SJCRH30 (cell line): Measurements from ENCODE around the gene POLRMT. TPM values are rescaled to one million over a fixed set of nuclear protein-coding genes. Genes with fewer than 3 reads are reported as not detected.
"Not testable (repeated sequence)": the region's sequence is repeated elsewhere in the genome, so short reads cannot be mapped to it uniquely, and the experiment has no call there.

Source experiments
- DNase-seq, 2 experiments: peaks; one replicate each; pipeline ENCODE4 v3.0.0-alpha.2; 2015 to 2020
- H3K27ac ChIP-seq: fragments of 250-450 bp; sonication (Bioruptor Pico); 2 replicates; pipeline ENCODE4 v1.5.1; 2020; ENCODE audit warnings: mild to moderate bottlenecking, moderate library complexity
- H3K27me3 ChIP-seq: fragments of 250-450 bp; sonication (Bioruptor Pico); 2 replicates; pipeline ENCODE4 v1.5.1; 2020; ENCODE audit warnings: mild to moderate bottlenecking, moderate library complexity
- H3K36me3 ChIP-seq: fragments of 250-450 bp; sonication (Bioruptor Pico); 2 replicates; pipeline ENCODE4 v1.5.1; 2020; ENCODE audit warnings: mild to moderate bottlenecking, moderate library complexity
- H3K4me1 ChIP-seq: fragments of 250-450 bp; sonication (Bioruptor Pico); 2 replicates; pipeline ENCODE4 v1.5.1; 2020; ENCODE audit warnings: mild to moderate bottlenecking, moderate library complexity
- H3K4me3 ChIP-seq: fragments of 250-450 bp; sonication (Bioruptor Pico); 2 replicates; pipeline ENCODE4 v1.5.1; 2020; ENCODE audit warnings: mild to moderate bottlenecking, moderate library complexity
- H3K9me3 ChIP-seq: fragments of 250-450 bp; sonication (Bioruptor Pico); replicated peaks from 2 replicates; pipeline ENCODE4 v1.5.1; 2020; ENCODE audit warnings: mild to moderate bottlenecking, moderate library complexity
- total RNA-seq: library from RNA; depleted of rRNA; stranded (reverse); fragments of >200 nt; shearing (Covaris generic); gene quantifications from 2 replicates; pipeline ENCODE4 v1.2.3, GENCODE V29; 2014

POLRMT gene
- total RNA-seq, 1 experiment from 2014 or later: 29.6 TPM

DNA sequence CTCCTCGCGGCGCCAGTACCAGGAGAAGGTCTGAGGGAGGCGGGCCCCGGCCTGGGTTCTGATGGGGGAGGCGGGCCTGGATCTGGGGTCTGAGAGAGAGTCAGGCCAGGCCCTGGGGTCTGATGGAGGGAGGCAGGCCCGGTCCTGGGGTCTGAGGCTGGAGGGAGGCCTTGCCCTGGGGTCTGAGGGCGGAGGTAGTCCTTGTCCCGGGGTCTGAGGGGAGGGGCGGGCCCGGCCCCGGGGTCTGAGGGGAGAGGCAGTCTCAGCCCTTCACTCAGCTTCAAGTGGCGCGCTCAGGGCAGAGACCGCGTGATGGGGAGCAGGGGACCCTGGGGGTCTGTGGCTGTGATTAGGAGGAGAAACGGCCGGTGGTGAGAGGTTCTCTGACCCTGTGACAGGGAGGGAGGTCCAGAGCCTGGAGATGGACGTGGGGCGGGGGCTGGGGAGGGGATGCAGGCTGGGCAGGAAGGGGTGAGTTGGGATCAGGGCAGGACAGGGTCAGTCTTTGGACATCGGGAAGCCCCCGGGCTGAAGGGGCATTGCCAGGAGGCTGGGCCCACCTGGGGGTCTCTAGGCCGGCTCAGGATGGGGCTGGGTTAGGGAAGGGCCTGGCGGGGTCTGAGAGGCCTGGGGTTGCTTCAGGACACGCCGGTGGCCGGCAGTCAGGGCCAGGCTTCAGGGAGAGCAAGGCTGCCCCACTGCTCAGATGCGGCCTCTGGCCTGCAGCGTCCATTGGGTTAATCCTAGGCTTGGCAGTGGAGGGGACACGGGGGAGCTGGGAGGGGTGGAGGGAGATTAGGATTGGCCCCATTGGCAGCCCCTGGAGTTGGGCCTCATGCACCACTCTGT is 25.0 kb downstream of the POLRMT start:
- DNase-seq: no peak
- no peaks in the 10 kb centered on the region for H3K9me3 ChIP-seq
- H3K27ac ChIP-seq: peak overlapping the region; percentile 42
- H3K4me3 ChIP-seq: no peak overlapping the region
- peaks cover 22% of the 10 kb centered on the region for H3K4me1 ChIP-seq
- H3K27me3 ChIP-seq: no peaks in the 10 kb centered on the region
- H3K36me3 ChIP-seq: no peaks in the 10 kb centered on the region

DNA sequence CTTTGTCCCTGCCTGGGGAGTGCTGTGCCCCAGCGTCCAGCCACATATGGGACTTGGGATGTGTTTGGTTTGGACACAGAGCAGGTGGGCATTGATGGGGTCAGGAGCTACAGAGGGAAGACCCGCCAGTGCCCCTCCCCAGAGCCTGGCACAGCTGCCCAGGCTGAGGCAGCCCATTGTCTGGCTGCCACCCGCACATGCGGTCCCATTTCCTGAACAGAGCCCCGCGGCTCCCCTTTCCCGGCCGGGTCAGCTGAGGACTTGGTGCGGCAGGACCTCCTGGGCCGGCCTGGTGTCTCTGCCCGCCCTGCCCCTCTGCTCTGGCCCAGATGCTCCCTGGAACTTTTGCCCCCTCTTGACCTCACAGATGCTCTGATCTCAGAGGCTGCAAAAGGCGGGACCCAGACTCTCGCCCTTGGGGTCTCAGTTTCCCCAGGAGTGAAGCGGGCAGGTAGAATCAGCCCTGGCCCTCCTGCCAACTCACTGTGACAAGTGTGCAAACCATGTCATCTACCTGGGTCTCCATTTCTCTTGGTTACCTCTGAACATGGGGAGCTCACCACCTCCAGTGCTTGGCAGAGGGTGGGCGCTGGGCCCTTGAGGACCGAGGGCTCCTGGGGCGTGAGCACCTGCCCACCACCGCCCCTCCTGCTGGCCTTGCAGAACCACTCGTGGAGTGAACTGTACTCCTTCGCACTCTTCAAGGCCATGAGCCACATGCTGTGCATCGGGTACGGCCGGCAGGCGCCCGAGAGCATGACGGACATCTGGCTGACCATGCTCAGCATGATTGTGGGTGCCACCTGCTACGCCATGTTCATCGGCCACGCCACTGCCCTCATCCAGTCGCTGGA is 25.8 kb downstream of the POLRMT start:
- DNase-seq: no peak
- Histone ChIP-seq H3K27ac (no peak overlapping the region), H3K4me1 (peaks cover 22% of the 10 kb centered on the region), H3K27me3 (no peaks in the 10 kb centered on the region), H3K4me3 (no peak overlapping the region), H3K9me3 (no peaks in the 10 kb centered on the region), H3K36me3 (no peaks in the 10 kb centered on the region)

DNA sequence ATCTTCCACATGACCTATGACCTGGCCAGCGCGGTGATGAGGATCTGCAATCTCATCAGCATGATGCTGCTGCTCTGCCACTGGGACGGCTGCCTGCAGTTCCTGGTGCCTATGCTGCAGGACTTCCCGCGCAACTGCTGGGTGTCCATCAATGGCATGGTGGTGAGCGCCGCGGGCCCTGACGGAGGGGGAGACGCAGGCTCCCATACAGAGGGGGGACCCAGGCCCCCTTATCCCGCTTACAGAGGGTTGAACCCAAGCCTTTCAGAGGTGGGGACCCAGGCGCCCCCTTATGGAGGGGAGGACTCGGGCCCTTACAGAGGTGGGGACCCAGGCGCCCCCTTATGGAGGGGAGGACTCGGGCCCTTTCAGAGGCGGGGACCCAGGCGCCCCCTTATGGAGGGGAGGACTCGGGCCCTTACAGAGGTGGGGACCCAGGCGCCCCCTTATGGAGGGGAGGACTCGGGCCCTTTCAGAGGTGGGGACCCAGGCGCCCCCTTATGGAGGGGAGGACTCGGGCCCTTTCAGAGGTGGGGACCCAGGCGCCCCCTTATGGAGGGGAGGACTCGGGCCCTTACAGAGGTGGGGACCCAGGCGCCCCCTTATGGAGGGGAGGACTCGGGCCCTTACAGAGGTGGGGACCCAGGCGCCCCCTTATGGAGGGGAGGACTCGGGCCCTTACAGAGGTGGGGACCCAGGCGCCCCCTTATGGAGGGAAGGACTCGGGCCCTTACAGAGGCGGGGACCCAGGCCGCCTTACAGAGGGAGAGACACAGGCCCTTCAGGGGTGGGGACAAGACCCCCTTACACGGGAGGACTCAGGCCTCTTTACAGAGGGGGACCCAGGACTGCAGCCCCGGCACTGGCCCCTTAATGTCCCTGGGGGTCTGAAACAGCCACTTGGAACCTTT is 28.0 kb downstream of the POLRMT start:
- H3K27me3 ChIP-seq, H3K27ac ChIP-seq, H3K36me3 ChIP-seq, H3K9me3 ChIP-seq, H3K4me3 ChIP-seq, DNase-seq: not testable (repeated sequence)
- peaks cover 22% of the 10 kb centered on the region for H3K4me1 ChIP-seq

DNA sequence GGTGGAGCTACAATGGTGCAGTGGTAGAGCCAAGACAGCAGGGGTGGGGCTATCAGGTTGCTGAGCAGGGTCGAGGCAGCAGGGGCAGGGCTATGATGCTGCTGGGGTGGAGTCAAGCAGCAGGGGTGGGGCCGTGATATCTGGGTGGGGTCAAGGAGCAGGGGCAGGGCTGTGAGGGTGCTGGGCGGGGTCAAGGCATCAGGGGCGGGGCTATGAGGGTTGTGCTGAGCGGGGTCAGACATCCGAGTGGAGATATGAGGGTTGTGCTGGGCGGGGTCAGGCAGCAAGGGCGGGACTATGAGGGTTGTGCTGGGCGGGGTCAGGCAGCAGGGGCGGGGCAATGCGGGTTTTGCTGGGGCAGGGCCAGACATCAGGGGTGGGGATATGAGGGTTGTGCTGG is 29.0 kb downstream of the POLRMT start:
- Histone ChIP-seq H3K36me3 (no peaks in the 10 kb centered on the region), H3K27ac (no peak overlapping the region), H3K4me3 (no peak overlapping the region), H3K4me1 (peaks cover 13% of the 10 kb centered on the region), H3K27me3 (no peaks in the 10 kb centered on the region), H3K9me3 (no peaks in the 10 kb centered on the region)
- peak in 1 of 2 experiments; percentile 30 for DNase-seq

DNA sequence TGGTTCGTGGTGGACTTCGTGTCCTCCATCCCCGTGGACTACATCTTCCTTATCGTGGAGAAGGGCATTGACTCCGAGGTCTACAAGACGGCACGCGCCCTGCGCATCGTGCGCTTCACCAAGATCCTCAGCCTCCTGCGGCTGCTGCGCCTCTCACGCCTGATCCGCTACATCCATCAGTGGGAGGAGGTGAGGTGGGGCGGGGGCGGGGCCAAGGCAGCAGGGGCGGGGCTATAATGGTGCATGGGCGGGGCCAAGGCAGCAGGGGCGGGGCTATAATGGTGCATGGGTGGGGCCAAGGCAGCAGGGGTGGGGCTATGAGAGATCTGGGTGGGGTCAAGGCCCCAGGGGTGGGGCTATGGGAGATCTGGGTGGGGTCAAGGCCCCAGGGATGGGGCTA is 29.6 kb downstream of the POLRMT start:
- not testable (repeated sequence) for DNase-seq, H3K36me3 ChIP-seq, H3K4me3 ChIP-seq, H3K27ac ChIP-seq, H3K4me1 ChIP-seq, H3K9me3 ChIP-seq, H3K27me3 ChIP-seq

DNA sequence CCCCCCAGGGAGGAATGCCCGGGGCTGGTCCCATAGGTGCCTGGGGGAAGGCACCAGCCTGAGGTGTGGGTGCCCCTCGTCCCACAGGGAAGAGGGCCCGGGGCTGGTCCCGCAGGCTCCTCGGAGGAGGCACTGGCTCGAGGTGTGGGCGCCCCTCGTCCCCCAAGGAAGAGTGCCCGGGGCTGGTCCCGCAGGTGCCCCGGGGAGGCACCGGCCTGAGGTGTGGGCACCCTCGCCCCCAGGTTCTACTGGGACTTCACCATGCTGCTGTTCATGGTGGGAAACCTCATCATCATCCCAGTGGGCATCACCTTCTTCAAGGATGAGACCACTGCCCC is 30.1 kb downstream of the POLRMT start:
- H3K27me3 ChIP-seq, H3K4me1 ChIP-seq, H3K36me3 ChIP-seq, DNase-seq, H3K4me3 ChIP-seq, H3K27ac ChIP-seq, H3K9me3 ChIP-seq: not testable (repeated sequence)

DNA sequence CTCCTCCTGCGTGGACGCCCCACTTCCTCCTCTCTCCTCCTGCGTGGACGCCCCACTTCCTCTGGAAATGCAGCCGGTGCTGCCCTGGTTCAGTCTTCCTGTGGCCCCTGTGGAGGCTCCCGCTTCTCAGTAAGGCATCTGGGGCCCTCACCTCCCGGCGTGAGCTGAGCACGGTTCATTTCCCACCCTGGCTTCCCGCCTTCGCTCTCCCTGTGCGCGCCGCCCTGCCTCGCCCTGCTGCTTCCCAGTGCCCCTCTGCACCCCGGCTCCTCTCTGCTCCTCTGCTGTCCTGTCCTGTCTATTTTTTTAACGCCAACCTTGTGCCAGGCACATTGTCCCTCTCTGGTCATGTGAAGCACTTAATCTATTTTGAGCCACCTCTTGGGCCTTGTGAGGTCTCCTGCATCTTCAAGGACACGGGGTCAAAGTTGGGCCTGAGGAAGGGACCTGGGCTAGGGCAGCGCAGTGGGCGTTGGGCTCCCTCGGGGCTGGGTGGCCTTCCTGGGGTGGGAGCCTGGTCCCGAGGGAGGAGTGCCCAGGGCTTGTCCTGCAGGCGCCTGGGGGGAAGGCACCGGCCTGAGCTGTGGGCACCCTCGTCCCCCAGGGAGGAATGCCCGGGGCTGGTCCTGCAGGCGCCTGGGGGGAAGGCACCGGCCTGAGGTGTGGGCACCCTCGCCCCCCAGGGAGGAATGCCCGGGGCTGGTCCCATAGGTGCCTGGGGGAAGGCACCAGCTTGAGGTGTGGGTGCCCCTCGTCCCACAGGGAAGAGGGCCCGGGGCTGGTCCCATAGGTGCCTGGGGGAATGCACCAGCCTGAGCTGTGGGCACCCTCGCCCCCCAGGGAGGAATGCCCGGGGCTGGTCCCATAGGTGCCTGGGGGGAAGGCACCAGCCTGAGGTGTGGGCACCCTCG is 30.7 kb downstream of the POLRMT start:
- no peak for DNase-seq
- no peaks in the 10 kb centered on the region for H3K27me3 ChIP-seq
- no peaks in the 10 kb centered on the region for H3K9me3 ChIP-seq
- H3K27ac ChIP-seq: no peak overlapping the region
- H3K36me3 ChIP-seq: no peaks in the 10 kb centered on the region
- no peaks in the 10 kb centered on the region for H3K4me1 ChIP-seq
- no peak overlapping the region for H3K4me3 ChIP-seq

DNA sequence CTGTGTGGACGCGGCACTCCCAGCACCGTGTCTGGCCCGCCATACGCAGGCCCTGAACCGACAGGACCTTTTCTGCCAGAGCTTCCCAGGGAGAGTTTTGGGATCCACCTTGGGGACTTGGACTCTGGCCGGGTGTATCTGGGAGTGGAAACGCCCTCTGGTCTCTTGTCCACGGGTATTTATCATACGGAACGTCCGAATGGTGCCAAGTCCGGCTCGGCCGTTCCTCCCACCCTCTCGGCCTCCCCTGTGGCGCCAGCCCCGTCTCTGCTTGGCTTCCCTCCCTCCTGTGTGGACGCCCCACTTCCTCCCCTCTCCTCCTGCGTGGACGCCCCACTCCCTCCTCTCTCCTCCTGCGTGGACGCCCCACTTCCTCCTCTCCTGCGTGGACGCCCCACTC is 31.5 kb downstream of the POLRMT start:
- Histone ChIP-seq H3K9me3 (no peaks in the 10 kb centered on the region), H3K4me1 (no peaks in the 10 kb centered on the region; the same call in 1 of the 2 replicates), H3K27me3 (peaks cover 4% of the 10 kb centered on the region; the same call in 1 of the 2 replicates), H3K36me3 (no peaks in the 10 kb centered on the region), H3K27ac (no peak overlapping the region), H3K4me3 (no peak overlapping the region)
- no peak for DNase-seq

DNA sequence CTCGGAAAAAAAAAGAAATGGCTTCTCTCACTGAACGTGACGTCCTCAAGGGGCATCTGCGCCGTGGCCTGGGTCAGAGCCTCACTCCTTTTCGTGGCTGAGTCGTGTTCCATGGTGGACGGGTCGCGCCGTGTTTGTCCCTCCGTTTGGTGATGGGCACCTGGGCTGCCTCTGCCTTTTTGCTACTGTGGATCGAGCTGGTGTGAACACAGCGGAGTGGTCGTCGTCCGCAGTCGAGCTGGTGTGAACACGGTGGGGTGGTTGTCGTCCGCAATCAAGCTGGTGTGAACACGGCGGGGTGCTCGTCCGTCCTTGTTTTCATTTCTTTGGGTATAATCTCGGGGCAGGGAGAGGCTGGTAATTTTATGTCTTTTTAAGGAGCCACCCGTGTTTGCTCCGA is 32.0 kb downstream of the POLRMT start:
- H3K27ac ChIP-seq: no peak overlapping the region
- no peak overlapping the region for H3K4me3 ChIP-seq
- DNase-seq: no peak
- no peaks in the 10 kb centered on the region for H3K36me3 ChIP-seq
- H3K27me3 ChIP-seq: peaks cover 8% of the 10 kb centered on the region; the same call in 1 of the 2 replicates
- H3K9me3 ChIP-seq: no peaks in the 10 kb centered on the region
- H3K4me1 ChIP-seq: peaks cover 3% of the 10 kb centered on the region

DNA sequence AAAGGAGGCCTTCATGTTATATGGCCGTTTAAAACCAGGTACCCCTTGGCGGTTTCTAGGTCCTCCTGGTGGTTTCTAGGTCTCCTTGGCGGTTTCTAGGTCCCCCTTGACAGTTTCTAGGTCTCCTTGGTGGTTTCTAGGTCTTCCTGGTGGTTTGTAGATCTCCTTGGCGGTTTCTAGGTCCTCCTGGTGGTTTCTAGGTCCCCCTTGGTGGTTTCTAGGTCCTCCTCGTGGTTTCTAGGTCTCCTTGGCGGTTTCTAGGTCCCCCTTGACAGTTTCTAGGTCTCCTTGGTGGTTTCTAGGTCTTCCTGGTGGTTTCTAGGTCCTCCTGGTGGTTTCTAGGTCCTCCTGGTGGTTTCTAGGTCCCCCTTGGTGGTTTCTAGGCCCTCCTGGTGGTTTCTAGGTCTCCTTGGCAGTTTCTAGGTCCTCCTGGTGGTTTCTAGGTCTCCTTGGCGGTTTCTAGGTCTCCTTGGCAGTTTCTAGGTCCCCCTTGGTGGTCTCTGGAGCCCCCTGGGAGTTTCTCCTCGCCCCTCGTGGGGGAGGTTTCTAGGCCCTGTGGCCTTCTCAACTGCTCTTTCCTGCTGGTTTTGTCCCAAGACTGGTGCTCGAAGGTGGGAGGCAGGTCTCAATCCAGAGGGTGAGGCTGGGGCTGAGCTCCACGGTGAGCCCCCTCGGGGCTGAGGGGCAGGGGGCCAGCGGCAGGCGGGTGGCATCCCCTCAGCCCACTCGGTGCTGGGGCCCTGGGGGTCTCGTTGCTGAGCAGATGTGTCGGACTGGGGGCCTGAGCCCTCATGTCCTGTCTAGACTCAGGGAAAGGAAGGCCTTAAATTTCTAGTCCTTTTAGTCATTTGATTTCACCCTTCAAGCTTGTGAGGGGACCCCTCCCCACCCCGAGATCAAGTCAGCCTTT is 35.7 kb downstream of the POLRMT start:
- Histone ChIP-seq H3K9me3 (no peaks in the 10 kb centered on the region), H3K27me3 (peaks cover 11% of the 10 kb centered on the region; the same call in 1 of the 2 replicates), H3K4me1 (peaks cover 12% of the 10 kb centered on the region), H3K27ac (no peak overlapping the region), H3K4me3 (no peak overlapping the region), H3K36me3 (no peaks in the 10 kb centered on the region)
- no peak for DNase-seq

DNA sequence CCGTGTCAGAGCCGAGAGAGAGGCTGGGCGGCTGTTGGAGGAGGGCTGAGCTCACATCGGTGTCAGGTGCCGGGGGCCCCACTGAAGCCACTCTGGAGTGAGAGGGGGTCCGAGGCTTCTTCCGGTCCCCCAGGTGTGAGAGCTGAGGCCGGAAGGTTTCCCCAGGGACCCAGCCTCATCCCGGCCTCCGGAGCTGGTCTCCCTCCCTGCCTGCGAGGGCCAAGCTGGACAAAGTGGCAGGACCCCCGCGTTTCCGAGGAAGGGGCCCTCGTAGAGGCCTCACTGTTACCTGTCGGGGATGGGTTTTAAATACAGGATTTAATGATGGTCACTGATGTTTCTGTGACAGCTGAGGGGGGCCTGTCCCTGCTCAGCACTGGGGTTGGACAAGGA is 37.1 kb downstream of the POLRMT start:
- no peaks in the 10 kb centered on the region for H3K9me3 ChIP-seq
- no peak overlapping the region for H3K27ac ChIP-seq
- no peak for DNase-seq
- H3K4me1 ChIP-seq: peaks cover 12% of the 10 kb centered on the region
- H3K27me3 ChIP-seq: peaks cover 11% of the 10 kb centered on the region; the same call in 1 of the 2 replicates
- H3K4me3 ChIP-seq: no peak overlapping the region
- H3K36me3 ChIP-seq: no peaks in the 10 kb centered on the region

DNA sequence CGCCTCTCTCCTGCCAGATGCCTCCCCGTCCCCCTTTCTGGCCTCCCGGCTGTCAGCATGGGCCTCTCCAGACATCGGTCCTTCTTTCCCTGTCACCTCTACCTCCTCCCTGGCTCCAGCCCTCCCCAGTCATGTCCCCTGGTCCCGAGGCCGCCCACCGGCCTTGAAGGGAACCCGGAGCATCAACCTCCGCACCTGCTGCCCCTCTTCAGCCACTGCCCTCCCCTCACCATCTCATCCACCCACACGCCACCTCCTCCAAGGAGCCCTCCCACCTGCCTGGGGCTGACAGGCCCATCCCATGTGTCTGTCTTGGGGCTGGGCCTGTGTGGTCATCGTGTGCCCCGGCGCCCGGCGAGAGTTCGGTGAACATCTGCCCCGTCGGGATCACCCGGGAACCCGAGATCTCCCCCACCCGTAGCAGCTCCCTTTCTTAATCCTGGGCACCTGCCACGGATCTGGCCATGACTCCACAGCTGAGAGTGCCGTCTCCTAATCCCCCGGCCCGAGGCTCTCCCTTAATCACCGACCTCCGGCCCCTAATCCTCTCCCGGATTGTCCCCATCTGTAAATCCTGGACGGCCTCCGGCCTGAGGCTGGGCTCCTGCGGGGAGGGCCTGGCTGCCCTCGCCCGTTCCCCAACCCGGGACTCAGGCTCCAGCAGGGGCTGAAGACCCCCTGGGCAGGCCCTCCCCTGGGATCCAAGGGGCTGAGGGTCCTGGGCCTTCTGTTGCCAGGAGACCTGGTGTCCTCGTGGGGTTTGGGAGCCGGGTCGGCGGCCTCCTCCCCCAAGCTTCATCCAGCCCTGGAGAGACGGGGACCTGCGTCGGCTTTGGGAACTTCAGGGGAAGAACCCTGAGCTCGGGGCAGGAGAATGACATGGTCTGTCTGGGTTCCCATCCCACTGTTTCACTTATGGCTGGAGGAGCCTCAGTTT is 37.7 kb downstream of the POLRMT start:
- H3K4me1 ChIP-seq: peaks cover 12% of the 10 kb centered on the region
- no peaks in the 10 kb centered on the region for H3K36me3 ChIP-seq
- no peaks in the 10 kb centered on the region for H3K9me3 ChIP-seq
- H3K27me3 ChIP-seq: peaks cover 11% of the 10 kb centered on the region; the same call in 1 of the 2 replicates
- DNase-seq: peak; percentile 86 to 92
- H3K27ac ChIP-seq: no peak overlapping the region
- H3K4me3 ChIP-seq: no peak overlapping the region
